ENCODE results near the gene RBX1.
"Not testable (repeated sequence)": the region's sequence is repeated elsewhere in the genome, so short reads cannot be mapped to it uniquely, and the experiment has no call there.

The RBX1 gene

GRCh38 chr22:40950962-40951794 lies at the start of gene RBX1:
TSS of gene RBX1 (plus strand) at chr22:40951378. CDS start at chr22:40951399, 21 bp downstream.
- Histone ChIP-seq H3K27me3 (ENCODE audit: insufficient read depth, low read depth) (no peaks in the 10 kb centered on the region), H3K79me2 (ENCODE audit: insufficient read depth, low read depth) (peaks cover 44% of the 10 kb centered on the region), H4K20me1 (ENCODE audit: insufficient read depth) (no peaks in the 10 kb centered on the region), H2AFZ (ENCODE audit: low read depth) (peak within 1 kb of the TSS; percentile 81), H3K4me1 (ENCODE audit: low read depth, poor library complexity, severe bottlenecking) (peaks cover 23% of the 10 kb centered on the region), H3K36me3 (ENCODE audit: insufficient read depth) (no peaks in the 10 kb centered on the region), H3K4me3 (IDR thresholded peaks at IDR 0.05; ENCODE audit: insufficient read depth, low read depth, low read length) (no peak within 1 kb of the TSS), H3K9ac (peak within 1 kb of the TSS; percentile 82), H3K4me2 (peak within 1 kb of the TSS; percentile 93), H3K27ac (peak within 1 kb of the TSS; percentile 94)
- no peak for TF ChIP-seq CTCF (conservative IDR thresholded peaks at IDR 0.05; ENCODE audit: low read depth, low read length)

GRCh38 chr22:40904101-40904500 lies 47.1 kb upstream of the RBX1 start:
- H3K36me3 ChIP-seq (ENCODE audit: insufficient read depth) = no peaks in the 10 kb centered on the region
- no peak overlapping the region for H2AFZ ChIP-seq (ENCODE audit: low read depth)
- H3K27me3 ChIP-seq (ENCODE audit: insufficient read depth, low read depth) = no peaks in the 10 kb centered on the region
- H3K4me2 ChIP-seq = no peak overlapping the region
- no peaks in the 10 kb centered on the region for H4K20me1 ChIP-seq (ENCODE audit: insufficient read depth)
- no peak overlapping the region for H3K9ac ChIP-seq
- no peak overlapping the region for H3K4me3 ChIP-seq (IDR thresholded peaks at IDR 0.05; ENCODE audit: insufficient read depth, low read depth, low read length)
- no peaks in the 10 kb centered on the region for H3K79me2 ChIP-seq (ENCODE audit: insufficient read depth, low read depth)
- no peak for TF ChIP-seq CTCF (conservative IDR thresholded peaks at IDR 0.05; ENCODE audit: low read depth, low read length)
- peaks cover 4% of the 10 kb centered on the region for H3K4me1 ChIP-seq (ENCODE audit: low read depth, poor library complexity, severe bottlenecking)
- no peak overlapping the region for H3K27ac ChIP-seq

GRCh38 chr22:40908895-40909294 lies 42.3 kb upstream of the RBX1 start:
- H3K9ac ChIP-seq = no peak overlapping the region
- H4K20me1 ChIP-seq (ENCODE audit: insufficient read depth) = no peaks in the 10 kb centered on the region
- no peak overlapping the region for H2AFZ ChIP-seq (ENCODE audit: low read depth)
- H3K4me1 ChIP-seq (ENCODE audit: low read depth, poor library complexity, severe bottlenecking) = no peaks in the 10 kb centered on the region
- H3K27me3 ChIP-seq (ENCODE audit: insufficient read depth, low read depth) = no peaks in the 10 kb centered on the region
- no peak for TF ChIP-seq CTCF (conservative IDR thresholded peaks at IDR 0.05; ENCODE audit: low read depth, low read length)
- no peak overlapping the region for H3K4me2 ChIP-seq
- no peaks in the 10 kb centered on the region for H3K36me3 ChIP-seq (ENCODE audit: insufficient read depth)
- H3K27ac ChIP-seq = no peak overlapping the region
- no peak overlapping the region for H3K4me3 ChIP-seq (IDR thresholded peaks at IDR 0.05; ENCODE audit: insufficient read depth, low read depth, low read length)
- no peaks in the 10 kb centered on the region for H3K79me2 ChIP-seq (ENCODE audit: insufficient read depth, low read depth)

- Histone ChIP-seq H3K36me3 (ENCODE audit: insufficient read depth) (no peaks in the 10 kb centered on the region), H3K27me3 (ENCODE audit: insufficient read depth, low read depth) (no peaks in the 10 kb centered on the region), H3K4me2 (no peak overlapping the region), H4K20me1 (ENCODE audit: insufficient read depth) (no peaks in the 10 kb centered on the region), H2AFZ (ENCODE audit: low read depth) (no peak overlapping the region), H3K4me1 (ENCODE audit: low read depth, poor library complexity, severe bottlenecking) (no peaks in the 10 kb centered on the region), H3K27ac (no peak overlapping the region), H3K9ac (no peak overlapping the region), H3K79me2 (ENCODE audit: insufficient read depth, low read depth) (no peaks in the 10 kb centered on the region), H3K4me3 (IDR thresholded peaks at IDR 0.05; ENCODE audit: insufficient read depth, low read depth, low read length) (no peak overlapping the region)
- TF ChIP-seq CTCF (conservative IDR thresholded peaks at IDR 0.05; ENCODE audit: low read depth, low read length) = no peak
Measured at GRCh38 chr22:40911772-40912171, 39.4 kb upstream of the RBX1 start.

- not testable (repeated sequence) for H3K27me3 ChIP-seq (ENCODE audit: insufficient read depth, low read depth); H3K79me2 ChIP-seq (ENCODE audit: insufficient read depth, low read depth); H4K20me1 ChIP-seq (ENCODE audit: insufficient read depth); H3K4me1 ChIP-seq (ENCODE audit: low read depth, poor library complexity, severe bottlenecking); H3K4me3 ChIP-seq (IDR thresholded peaks at IDR 0.05; ENCODE audit: insufficient read depth, low read depth, low read length); H3K4me2 ChIP-seq; H3K36me3 ChIP-seq (ENCODE audit: insufficient read depth); H3K9ac ChIP-seq; H2AFZ ChIP-seq (ENCODE audit: low read depth); H3K27ac ChIP-seq
Measured at GRCh38 chr22:40912987-40913386, 38.2 kb upstream of the RBX1 start.
